SU-DHL-6 (cell line): Measurements from ENCODE around the gene RTP2.

Source experiments
- H2AFZ ChIP-seq: fragments of 200-600 bp; sonication (generic); 2 replicates; pipeline ENCODE4 v1.6.1; 2014; ENCODE audit warnings: low read depth, mild to moderate bottlenecking, moderate library complexity, mixed read lengths, antibody characterized with exemption, low read length; ENCODE audit not compliant: severe bottlenecking
- H3F3A ChIP-seq: fragments of 200-600 bp; shearing (Covaris generic); 2 replicates; pipeline ENCODE4 v1.6.0; 2016; ENCODE audit warnings: antibody characterized with exemption, mild to moderate bottlenecking; ENCODE audit not compliant: insufficient read depth
- H3K27ac ChIP-seq: fragments of 200-600 bp; sonication (generic); 2 replicates; pipeline ENCODE4 v1.5.1; 2016; ENCODE audit warnings: low read depth, mild to moderate bottlenecking, low read length, moderate library complexity, mixed read lengths
- H3K27me3 ChIP-seq: fragments of 200-600 bp; sonication (generic), shearing (Covaris generic); 2 replicates; pipeline ENCODE4 v1.6.0; 2014; ENCODE audit warnings: mild to moderate bottlenecking, low read length
- H3K36me3 ChIP-seq: fragments of 200-600 bp; sonication (generic); 2 replicates; pipeline ENCODE4 v1.6.1; 2014; ENCODE audit warnings: mild to moderate bottlenecking, low read length, mixed read lengths
- H3K4me2 ChIP-seq: fragments of 300-600, 200-600 bp; shearing (Covaris generic), sonication (generic); 2 replicates; pipeline ENCODE4 v1.6.0; 2014; ENCODE audit warnings: low read length, low read depth, mild to moderate bottlenecking; ENCODE audit not compliant: poor library complexity, severe bottlenecking
- H3K4me3 ChIP-seq: fragments of 200-600 bp; sonication (generic); 2 replicates; pipeline ENCODE4 v1.5.1; 2014; ENCODE audit warnings: antibody characterized with exemption, low read length, mild to moderate bottlenecking, mixed read lengths; ENCODE audit not compliant: insufficient read depth, poor library complexity, severe bottlenecking
- H3K79me2 ChIP-seq: fragments of 200-600 bp; sonication (generic); 2 replicates; pipeline ENCODE4 v1.6.1; 2014; ENCODE audit warnings: mild to moderate bottlenecking, low read length, moderate library complexity; ENCODE audit not compliant: insufficient read depth
- H3K9ac ChIP-seq: fragments of 200-600 bp; sonication (generic); 2 replicates; pipeline ENCODE4 v1.7.0; 2014; ENCODE audit warnings: mild to moderate bottlenecking, low read length
- H3K9me2 ChIP-seq: fragments of 200-600 bp; sonication (generic); replicated peaks from 2 replicates; pipeline ENCODE4 v1.6.1; 2014; ENCODE audit warnings: low read length; ENCODE audit not compliant: insufficient read depth
- H3K9me3 ChIP-seq: fragments of 200-600 bp; sonication (generic); 2 replicates; pipeline ENCODE4 v1.6.1; 2014; ENCODE audit warnings: low read length, mixed read lengths; ENCODE audit not compliant: insufficient read depth
- H4K20me1 ChIP-seq: fragments of 200-600 bp; sonication (generic); 2 replicates; pipeline ENCODE4 v1.6.1; 2014; ENCODE audit warnings: low read depth, mild to moderate bottlenecking, antibody characterized with exemption, low read length, moderate library complexity, mixed read lengths
- CTCF ChIP-seq: fragments of 200-600 bp; sonication (generic); IDR thresholded peaks from one replicate; pipeline ENCODE4 v1.5.1; 2017; ENCODE audit warnings: antibody characterized with exemption, mild to moderate bottlenecking, low read length, moderate library complexity; ENCODE audit not compliant: insufficient read depth, poor library complexity, severe bottlenecking
- EZH2phosphoT487 ChIP-seq: fragments of 200-600 bp; sonication (generic), shearing (Covaris generic); conservative IDR thresholded peaks from 2 replicates; pipeline ENCODE4 v1.6.1; 2018; ENCODE audit warnings: mild to moderate bottlenecking, antibody characterized with exemption, low read length, moderate library complexity, mixed read lengths

RTP2 gene

GRCh38 chr3:187746059-187746441 lies 43.7 kb upstream of the RTP2 start:
- Histone ChIP-seq H3K36me3 (peaks cover 16% of the 10 kb centered on the region), H3K79me2 (peaks cover 60% of the 10 kb centered on the region), H2AFZ (no peak overlapping the region), H3K9ac (peak overlapping the region; percentile 99), H3F3A (peaks cover 85% of the 10 kb centered on the region), H3K27ac (peak overlapping the region; percentile 92), H3K4me2 (peak overlapping the region; percentile 97), H3K27me3 (no peaks in the 10 kb centered on the region), H4K20me1 (no peaks in the 10 kb centered on the region), H3K9me3 (no peaks in the 10 kb centered on the region), H3K9me2 (no peaks in the 10 kb centered on the region), H3K4me3 (peak overlapping the region; percentile 99)
- TF ChIP-seq EZH2phosphoT487 (no peak), CTCF (no peak)

- Histone ChIP-seq H3K9me2 (no peaks in the 10 kb centered on the region), H3K79me2 (peaks cover 66% of the 10 kb centered on the region), H3F3A (peaks cover 86% of the 10 kb centered on the region), H4K20me1 (no peaks in the 10 kb centered on the region), H3K36me3 (peaks cover 16% of the 10 kb centered on the region), H3K9ac (peak within 1 kb of the TSS; percentile 99), H3K4me3 (peak within 1 kb of the TSS; percentile 99), H3K4me2 (peak within 1 kb of the TSS; percentile 97), H2AFZ (no peak within 1 kb of the TSS), H3K27me3 (no peaks in the 10 kb centered on the region), H3K27ac (peak within 1 kb of the TSS; percentile 92), H3K9me3 (no peaks in the 10 kb centered on the region)
- TF ChIP-seq CTCF: no peak
- TF ChIP-seq EZH2phosphoT487: no peak
Measured at GRCh38 chr3:187745201-187746058, 43.1 kb upstream of the RTP2 start, which contains the start of gene BCL6. Gene BCL6, minus strand, starts transcription at chr3:187745468. Its CDS starts 11,775 bp downstream, at chr3:187733693.

- Histone ChIP-seq H2AFZ (no peak overlapping the region), H3F3A (peaks cover 84% of the 10 kb centered on the region), H3K36me3 (peaks cover 18% of the 10 kb centered on the region), H3K4me3 (peak overlapping the region; percentile 99), H3K27ac (peak overlapping the region; percentile 92), H4K20me1 (no peaks in the 10 kb centered on the region), H3K4me2 (peak overlapping the region; percentile 97), H3K9me2 (no peaks in the 10 kb centered on the region), H3K9ac (peak overlapping the region; percentile 99), H3K9me3 (no peaks in the 10 kb centered on the region), H3K27me3 (no peaks in the 10 kb centered on the region), H3K79me2 (peaks cover 76% of the 10 kb centered on the region)
- TF ChIP-seq EZH2phosphoT487 (no peak), CTCF (no peak)
Measured at GRCh38 chr3:187744169-187745151, 42.1 kb upstream of the RTP2 start.
